SKM-1 treated with dmso at 0.1 percent for 144 hours (cell line): ENCODE data around the gene MYO18B.
"Not testable (repeated sequence)": the region's sequence is repeated elsewhere in the genome, so short reads cannot be mapped to it uniquely, and the experiment has no call there.

Source experiments
- DNase-seq: peaks from one replicate; lab custom pipeline; 2025; ENCODE audit not compliant: unreplicated experiment; lab: John Stamatoyannopoulos, UW

Gene MYO18B

DNA sequence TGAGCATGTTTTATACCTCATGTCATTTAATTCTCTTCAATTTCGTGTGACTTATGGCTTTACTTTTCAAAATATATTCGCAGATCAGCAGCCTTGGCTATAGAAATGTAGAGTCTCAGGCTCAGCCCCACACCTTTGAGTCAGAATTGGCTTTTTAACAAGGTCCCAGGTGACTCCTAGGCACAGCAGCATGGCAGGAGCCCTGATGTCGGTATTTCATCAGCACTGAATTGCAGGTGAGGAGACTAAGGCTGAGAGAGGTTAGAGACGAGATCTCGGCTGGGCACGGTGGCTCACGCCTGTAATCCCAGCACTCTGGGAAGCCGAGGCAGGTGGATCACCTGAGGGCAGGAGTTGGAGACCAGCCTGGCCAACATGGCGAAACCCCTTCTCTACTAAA is 230.4 kb downstream of the MYO18B start:
- no peak for DNase-seq

GRCh38 chr22:25976356-25976755 is 234.4 kb downstream of the MYO18B start:
- DNase-seq, result no peak

DNA sequence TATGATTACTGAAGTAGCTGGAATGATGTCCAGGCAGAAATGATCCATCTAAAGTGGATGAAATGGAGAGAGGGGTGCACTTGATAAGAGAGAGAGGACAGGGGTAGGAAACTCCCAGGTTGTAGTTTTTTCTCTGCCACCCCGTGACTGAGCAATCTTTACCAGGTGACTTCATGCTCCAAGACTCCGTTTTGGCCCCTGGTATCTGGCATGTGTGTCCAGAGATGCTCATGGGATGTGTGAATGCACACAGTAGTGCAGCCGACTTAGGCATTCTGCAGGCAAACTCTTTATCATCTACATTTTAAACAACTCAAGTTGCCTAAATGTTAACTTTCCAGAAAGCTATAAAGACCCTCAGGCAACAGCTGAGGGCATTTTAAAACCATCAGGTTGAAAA is 238.0 kb downstream of the MYO18B start:
- DNase-seq, result no peak

DNA sequence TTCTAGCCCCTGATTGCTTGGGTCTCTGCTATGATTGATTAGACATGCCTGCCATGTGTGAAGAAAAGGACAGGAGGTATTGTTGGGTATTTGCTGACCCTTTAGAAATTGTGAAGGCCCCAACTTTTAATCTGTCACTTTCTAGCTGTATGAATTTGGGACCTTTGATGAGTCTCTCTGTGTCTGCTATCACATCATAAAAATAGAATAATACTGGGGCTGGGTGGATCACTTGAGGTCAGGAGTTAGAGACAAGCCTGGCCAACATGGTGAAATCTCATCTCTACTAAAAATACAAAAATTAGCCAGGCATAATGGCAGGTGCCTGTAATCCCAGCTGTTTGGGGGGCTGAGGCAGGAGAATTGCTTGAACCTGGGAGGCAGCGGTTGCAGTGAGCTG is 242.9 kb downstream of the MYO18B start:
- not testable (repeated sequence) for DNase-seq

GRCh38 chr22:25987948-25988347 is 246.0 kb downstream of the MYO18B start:
- DNase-seq, result peak; percentile 7

GRCh38 chr22:25990940-25991339 is 249.0 kb downstream of the MYO18B start:
- no peak for DNase-seq

DNA sequence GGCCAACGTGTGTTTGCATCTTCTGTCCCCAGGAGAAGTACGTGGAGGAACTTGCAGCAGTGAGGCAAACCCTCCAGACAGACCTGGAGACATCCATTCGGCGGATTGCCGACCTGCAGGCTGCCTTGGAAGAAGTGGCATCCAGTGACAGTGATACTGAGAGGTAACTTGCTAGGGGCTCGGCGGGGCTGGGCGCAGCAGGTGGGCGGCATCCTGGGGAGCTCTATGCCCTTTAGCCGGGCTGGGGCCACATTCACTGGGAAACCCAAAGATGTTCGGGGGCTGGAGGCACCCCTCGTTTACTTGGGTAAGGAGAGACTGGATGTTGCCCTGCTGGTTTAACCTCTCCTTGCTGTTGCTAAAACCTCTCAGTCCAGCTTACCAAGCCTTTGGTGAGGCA is 250.3 kb downstream of the MYO18B start:
- no peak for DNase-seq

- DNase-seq, result no peak
These were observed 254.7 kb downstream of the MYO18B start for GRCh38 chr22:25996669-25997068.

GRCh38 chr22:25997886-25998775 is 256.1 kb downstream of the MYO18B start:
- DNase-seq, result no peak

DNA sequence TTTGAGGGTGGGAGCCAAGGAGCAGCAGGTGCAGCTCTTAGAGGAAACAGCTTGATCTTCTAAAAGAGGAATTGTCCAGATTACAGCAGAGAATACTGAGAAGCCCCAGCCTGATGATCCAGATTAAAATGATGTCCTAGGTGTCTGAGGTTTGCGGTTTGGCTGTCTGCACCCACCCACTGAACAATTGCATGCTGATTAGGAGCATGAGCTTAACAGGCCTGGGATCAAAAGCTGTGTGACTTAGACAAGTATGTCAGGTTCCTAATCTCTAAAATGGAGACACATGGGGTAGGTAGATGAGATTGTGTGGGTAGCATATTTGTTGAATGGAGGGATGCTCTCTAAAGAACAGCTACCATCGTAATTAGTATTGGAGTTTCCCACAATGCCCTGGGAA is 260.5 kb downstream of the MYO18B start:
- no peak for DNase-seq

DNA sequence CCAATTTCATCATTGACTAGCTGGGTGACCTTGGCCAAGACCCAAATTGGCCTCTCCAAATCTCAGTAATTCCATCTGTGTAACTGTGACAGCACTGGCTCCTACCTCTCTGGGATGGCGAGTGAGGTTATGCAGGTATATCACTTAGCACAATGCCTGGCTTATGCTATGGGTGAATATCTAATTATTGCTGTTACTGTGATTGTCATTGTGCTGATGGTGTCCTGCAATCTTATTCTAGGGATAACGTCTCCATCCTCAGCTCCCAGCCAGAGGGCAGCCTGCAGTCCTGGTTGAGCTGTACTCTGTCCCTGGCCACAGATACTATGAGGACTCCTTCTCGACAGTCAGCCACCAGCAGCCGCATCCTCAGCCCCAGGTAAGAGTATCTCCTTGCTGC is 262.5 kb downstream of the MYO18B start:
- DNase-seq, result no peak

DNA sequence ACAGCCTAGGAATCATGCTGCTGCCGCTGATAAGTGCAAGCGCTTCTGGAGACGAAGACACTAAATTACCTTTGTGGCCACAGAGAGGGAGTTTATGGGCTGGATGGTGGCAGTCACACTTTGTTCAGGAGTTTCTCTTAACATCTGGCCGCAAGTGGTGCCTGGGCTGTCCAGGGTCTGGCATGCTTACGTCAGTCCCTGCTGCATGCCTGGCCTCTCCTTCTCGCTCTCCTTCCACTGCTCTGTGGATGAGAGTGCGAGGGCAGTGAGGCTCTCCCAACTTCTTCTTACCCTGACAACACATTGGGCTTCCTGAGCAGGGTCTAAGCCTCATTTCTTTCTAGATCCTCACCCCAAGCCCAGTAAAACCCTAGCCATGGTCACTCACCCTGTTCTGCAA is 266.6 kb downstream of the MYO18B start:
- no peak for DNase-seq

DNA sequence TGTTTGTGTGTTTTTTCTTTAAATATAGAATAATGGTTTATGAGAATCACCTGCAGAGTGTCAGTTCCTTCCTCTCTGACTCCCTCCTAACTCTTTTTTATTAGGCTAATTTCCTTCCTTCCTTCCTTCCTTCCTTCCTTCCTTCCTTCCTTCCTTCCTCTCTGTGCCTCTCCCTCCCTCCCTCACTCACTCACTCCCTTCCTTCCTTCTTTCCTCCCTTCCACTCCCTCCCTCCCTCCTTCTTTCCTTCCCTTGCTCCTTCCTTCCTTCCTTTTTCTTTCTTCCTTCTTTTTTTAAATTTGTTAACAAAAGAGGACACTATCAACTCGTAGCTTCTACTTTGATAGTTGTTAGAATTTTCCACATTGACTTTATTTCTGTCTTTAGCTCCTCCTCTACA is 274.9 kb downstream of the MYO18B start:
- DNase-seq, result no peak

DNA sequence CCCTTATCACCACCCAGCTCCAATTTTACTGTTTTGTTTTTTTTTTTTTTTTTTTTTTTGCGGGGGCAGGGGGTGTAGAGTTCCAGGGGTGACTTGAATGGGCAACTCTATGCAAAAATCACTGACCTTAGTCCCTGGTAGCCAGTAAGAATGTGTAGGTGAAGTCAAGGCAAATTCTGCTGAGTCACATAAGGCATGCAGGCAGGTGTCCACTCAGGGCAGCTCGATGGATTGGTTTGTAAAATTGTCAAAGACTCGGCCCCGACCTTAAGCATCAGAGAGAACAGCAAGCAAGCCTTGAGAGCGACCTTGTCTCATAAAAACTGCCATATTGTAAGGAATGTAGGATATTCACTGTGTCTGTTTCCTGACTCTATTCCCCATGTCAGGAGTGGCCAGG is 275.9 kb downstream of the MYO18B start:
- DNase-seq, result no peak

DNA sequence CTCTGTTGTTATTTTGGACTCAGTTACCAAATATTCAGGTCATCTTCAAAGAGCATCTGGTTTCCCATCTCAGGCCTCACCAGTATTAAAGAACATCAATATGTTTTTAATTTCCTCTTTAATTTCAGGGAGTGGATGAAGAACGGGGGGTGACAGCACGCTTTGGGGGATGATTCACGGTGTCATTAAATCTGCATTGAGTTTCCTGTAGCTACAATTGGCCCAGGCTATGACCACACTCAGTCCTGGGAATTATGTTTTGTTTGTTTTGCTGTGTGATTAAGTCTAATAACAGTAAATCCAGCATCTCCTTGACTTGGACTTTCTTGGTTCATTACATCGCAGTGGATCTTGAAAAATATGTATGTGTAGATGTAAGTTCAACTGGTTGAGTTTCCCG is 277.6 kb downstream of the MYO18B start:
- no peak for DNase-seq

DNA sequence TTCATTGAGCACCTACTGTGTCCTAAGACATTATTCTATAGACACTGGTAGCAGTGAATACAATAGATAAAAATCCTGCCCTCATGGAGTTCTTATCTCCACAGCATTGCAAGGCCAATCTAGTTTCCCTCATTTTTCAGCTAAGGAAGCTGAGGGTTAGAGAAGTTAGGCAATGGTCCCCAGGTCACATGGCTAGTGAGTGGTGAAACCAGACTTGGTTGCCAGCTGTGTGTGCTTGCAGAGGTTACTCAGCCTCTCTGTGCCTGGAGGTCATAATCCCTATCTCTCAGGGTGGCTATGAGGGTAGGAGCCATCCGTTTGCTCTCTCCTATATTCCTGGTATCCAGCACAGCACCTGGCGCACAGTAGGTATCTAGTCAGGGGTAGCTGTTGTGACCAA is 279.5 kb downstream of the MYO18B start:
- no peak for DNase-seq

GRCh38 chr22:26023104-26023775 is 281.3 kb downstream of the MYO18B start:
- no peak for DNase-seq

DNA sequence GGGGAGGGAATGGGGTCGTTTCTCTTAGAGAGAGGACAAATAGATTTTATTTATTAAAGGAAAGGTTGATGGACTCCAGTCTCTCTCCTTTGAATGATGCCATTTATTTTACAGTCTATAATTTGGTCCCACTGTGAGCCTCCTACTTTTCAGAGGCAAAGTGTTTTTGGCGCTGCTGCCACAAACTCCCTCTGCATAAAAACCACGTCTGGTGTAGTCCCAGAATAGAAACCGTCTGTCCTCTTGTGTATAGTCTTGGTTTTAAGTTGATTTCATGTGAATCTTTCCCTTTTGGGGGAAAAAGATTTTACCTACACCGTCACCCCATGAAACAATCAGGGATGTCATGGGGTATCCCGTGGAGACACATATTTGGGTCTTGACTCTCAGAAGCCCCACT is 283.6 kb downstream of the MYO18B start:
- DNase-seq, result no peak

DNA sequence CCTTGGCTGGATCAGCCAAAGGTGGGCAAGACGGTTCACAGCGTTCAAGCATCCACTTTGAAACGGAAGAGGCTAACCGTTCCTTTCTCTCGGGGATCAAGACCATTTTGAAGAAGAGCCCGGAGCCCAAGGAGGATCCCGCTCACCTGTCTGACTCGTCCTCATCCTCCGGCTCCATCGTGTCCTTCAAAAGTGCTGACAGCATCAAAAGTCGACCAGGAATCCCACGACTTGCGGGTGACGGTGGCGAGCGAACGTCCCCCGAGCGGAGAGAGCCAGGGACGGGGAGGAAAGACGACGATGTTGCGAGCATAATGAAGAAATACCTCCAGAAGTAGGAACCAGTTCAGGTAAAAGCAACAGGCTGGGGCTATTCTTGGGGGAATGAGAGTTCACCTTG is 285.4 kb downstream of the MYO18B start:
- DNase-seq, result no peak

DNA sequence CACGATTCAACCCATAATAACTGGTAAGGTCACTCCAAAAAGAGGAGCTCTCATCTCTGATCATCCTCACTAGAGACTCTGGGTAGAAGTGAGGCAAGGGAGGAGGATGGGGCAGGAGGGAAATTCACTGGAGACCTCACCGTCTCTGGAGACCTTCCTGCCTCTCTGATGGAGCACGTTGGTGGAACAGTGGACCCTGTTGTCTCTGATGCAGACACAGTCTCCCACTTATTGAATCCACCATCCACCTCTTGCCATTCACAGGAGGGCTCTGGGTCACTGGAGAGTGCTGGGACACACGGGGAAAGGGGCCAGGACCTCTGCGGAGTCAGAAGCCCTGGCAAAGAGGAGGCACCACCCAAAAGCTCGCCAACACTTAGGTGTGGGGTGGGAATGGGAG is 289.7 kb downstream of the MYO18B start:
- no peak for DNase-seq

DNA sequence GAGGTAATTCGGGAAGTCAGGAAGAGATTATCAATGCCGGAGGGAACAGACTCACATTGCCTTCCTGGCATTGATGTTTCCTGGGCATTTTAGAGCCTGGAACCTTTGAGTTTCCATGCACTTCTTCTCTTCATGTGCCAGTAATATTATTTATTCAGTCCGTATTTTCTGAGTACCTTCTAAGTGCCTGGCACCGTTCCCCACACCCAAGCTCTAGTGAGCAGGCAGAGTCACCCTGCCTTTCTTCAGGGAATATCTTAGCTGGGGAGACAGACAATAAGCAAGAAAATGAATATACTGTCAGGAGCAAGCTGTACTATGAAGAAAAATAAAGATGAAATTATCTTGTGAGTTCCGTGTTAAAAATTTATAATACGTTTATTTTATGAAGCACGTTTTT is 291.1 kb downstream of the MYO18B start:
- no peak for DNase-seq

DNA sequence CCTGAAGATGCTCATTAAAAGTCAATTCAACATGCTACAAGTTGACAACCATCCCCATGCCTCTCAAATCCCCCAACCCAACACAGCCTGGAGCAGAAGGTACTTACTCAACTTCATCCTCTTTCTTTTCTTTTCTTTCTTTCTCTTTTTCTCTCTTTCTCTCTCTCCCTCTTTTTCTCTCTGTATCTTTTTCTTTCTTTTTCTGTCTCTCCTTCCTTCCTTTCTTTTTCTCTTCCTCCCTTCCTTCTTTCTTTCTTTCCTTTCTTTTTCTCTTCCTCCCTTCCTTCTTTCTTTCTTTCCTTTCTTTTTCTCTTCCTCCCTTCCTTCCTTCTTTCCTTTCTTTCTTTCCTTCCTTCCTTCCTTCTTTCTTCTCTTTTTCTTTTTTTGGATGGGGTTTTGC is 291.6 kb downstream of the MYO18B start:
- no peak for DNase-seq

- no peak for DNase-seq
These were observed 293.5 kb downstream of the MYO18B start for GRCh38 chr22:26035523-26035922.
